Right lobe of liver (tissue), 4 donors: ENCODE results near the gene TECPR2.

Experiments used
- POLR2A ChIP-seq: fragments of 450-650 bp; IDR thresholded peaks from one replicate; pipeline ENCODE4 v1.6.1; 2017; ENCODE audit warnings: antibody characterized with exemption, mild to moderate bottlenecking
- TF ChIP-seq, protein P1 (sequence below), 4 donors: fragments of 200-600 bp in 3 of 4; fragments of 450-650 bp in 1 of 4; IDR thresholded peaks; one replicate each; pipeline versions ENCODE4 v1.5.1 to v1.8.0; 2016 to 2022; ENCODE audit warnings: antibody characterized with exemption in 4 of 4, mild to moderate bottlenecking in 2 of 4
- donor health status: DM: no; HTN: no; CAD: no.
- donor health status: DM: no; HTN: no; CAD: no.
- donor health status: DM: no; HTN: yes; CAD: no.

DNA sequence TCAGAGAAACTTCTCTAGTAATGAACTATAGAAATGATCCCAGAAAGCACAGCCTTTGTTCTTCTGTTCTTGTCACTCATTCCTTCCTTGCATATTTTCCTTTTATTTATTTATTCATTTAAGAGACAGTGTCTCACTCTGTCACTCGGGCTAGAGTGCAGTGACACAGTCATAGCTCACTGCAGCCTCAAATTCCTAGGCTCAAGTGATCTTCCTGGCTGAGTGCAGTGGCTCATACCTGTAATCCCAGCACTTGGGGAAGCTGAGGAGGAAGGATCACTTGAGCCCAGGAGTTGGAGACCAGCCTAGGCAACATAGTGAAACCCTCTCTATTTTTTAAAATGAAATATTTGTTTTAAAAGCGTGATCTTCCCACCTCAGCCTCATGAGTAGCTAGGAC, 11.5 kb downstream of the TECPR2 start:
- TF ChIP-seq, protein P1, sequence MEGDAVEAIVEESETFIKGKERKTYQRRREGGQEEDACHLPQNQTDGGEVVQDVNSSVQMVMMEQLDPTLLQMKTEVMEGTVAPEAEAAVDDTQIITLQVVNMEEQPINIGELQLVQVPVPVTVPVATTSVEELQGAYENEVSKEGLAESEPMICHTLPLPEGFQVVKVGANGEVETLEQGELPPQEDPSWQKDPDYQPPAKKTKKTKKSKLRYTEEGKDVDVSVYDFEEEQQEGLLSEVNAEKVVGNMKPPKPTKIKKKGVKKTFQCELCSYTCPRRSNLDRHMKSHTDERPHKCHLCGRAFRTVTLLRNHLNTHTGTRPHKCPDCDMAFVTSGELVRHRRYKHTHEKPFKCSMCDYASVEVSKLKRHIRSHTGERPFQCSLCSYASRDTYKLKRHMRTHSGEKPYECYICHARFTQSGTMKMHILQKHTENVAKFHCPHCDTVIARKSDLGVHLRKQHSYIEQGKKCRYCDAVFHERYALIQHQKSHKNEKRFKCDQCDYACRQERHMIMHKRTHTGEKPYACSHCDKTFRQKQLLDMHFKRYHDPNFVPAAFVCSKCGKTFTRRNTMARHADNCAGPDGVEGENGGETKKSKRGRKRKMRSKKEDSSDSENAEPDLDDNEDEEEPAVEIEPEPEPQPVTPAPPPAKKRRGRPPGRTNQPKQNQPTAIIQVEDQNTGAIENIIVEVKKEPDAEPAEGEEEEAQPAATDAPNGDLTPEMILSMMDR (IDR thresholded peaks at IDR 0.05) = no peak
- TF ChIP-seq POLR2A = no peak
